Keratinocyte (primary cell): ENCODE results near the gene USP34. TPM values are rescaled to one million over a fixed set of nuclear protein-coding genes. Genes with fewer than 3 reads are reported as not detected.

Experiments
- DNase-seq: peaks from one replicate; pipeline ENCODE4 v3.0.0-alpha.2; 2011; ENCODE audit warnings: low read depth, missing footprints, low spot score
- FAIRE-seq: peaks from 2 replicates; lab custom pipeline; 2011; peaks lifted over from hg19 to GRCh38; lab: Jason Lieb, UNC
- H2AFZ ChIP-seq: 2 replicates; pipeline ENCODE4 v1.6.0; 2012; ENCODE audit warnings: low read length, control low read depth, inconsistent platforms; ENCODE audit not compliant: control insufficient read depth
- H3K27ac ChIP-seq: 2 replicates; pipeline ENCODE4 v1.5.1; 2011; ENCODE audit warnings: low read length; ENCODE audit not compliant: control insufficient read depth, insufficient read depth
- H3K27me3 ChIP-seq: 3 replicates; pipeline ENCODE4 v1.6.0; 2011; ENCODE audit warnings: low read length; ENCODE audit not compliant: control insufficient read depth, insufficient read depth; ENCODE audit errors: extremely low read depth
- H3K36me3 ChIP-seq, 2 experiments: 2 replicates in 1 of 2; 3 replicates in 1 of 2; pipeline ENCODE4 v1.5.1; 2011; ENCODE audit warnings: low read length in 2 of 2, mild to moderate bottlenecking in 1 of 2; ENCODE audit not compliant: control insufficient read depth in 2 of 2, insufficient read depth in 2 of 2; ENCODE audit errors: extremely low read depth in 1 of 2
- H3K4me1 ChIP-seq: 3 replicates; pipeline ENCODE4 v1.5.1; 2011; ENCODE audit warnings: low read length; ENCODE audit not compliant: control insufficient read depth, insufficient read depth; ENCODE audit errors: extremely low read depth
- H3K4me2 ChIP-seq: 3 replicates; pipeline ENCODE4 v1.6.0; 2011; ENCODE audit warnings: low read depth, low read length; ENCODE audit not compliant: control insufficient read depth, insufficient read depth; ENCODE audit errors: extremely low read depth
- H3K4me3 ChIP-seq, 3 experiments: fragments of 200-600 bp in 1 of 3; sonication (generic) in 1 of 3; 2 replicates in 2 of 3; 3 replicates in 1 of 3; pipeline ENCODE4 v1.5.1; 2011 to 2016; ENCODE audit warnings: low read length in 3 of 3, mild to moderate bottlenecking in 3 of 3, control low read depth in 2 of 3, inconsistent platforms in 1 of 3, low read depth in 1 of 3, mixed read lengths in 1 of 3, mixed run types in 1 of 3, moderate library complexity in 1 of 3; ENCODE audit not compliant: control insufficient read depth in 2 of 3, insufficient read depth in 2 of 3; ENCODE audit errors: extremely low read depth in 1 of 3
- H3K79me2 ChIP-seq: 2 replicates; pipeline ENCODE4 v1.6.0; 2012; ENCODE audit warnings: low read length; ENCODE audit not compliant: control insufficient read depth, insufficient read depth
- H3K9ac ChIP-seq: 3 replicates; pipeline ENCODE4 v1.6.0; 2011; ENCODE audit warnings: low read length; ENCODE audit not compliant: control insufficient read depth, insufficient read depth; ENCODE audit errors: extremely low read depth
- H3K9me1 ChIP-seq: 3 replicates; pipeline ENCODE4 v1.6.0; 2011; ENCODE audit warnings: low read length; ENCODE audit not compliant: control insufficient read depth, insufficient read depth; ENCODE audit errors: extremely low read depth
- H3K9me3 ChIP-seq: 2 replicates; pipeline ENCODE4 v1.5.1; 2012; ENCODE audit warnings: low read depth, low read length; ENCODE audit not compliant: control insufficient read depth
- H4K20me1 ChIP-seq: 3 replicates; pipeline ENCODE4 v1.6.0; 2011; ENCODE audit warnings: low read length; ENCODE audit not compliant: control insufficient read depth, insufficient read depth; ENCODE audit errors: extremely low read depth
- EZH2 ChIP-seq: IDR thresholded peaks from one replicate; pipeline ENCODE4 v1.6.1; 2012; ENCODE audit warnings: inconsistent platforms, mild to moderate bottlenecking, low read length, moderate library complexity
- dilution Hi-C: fragments of 300-500 bp; cut with MboI; formaldehyde crosslinking; loops from one replicate; pipeline ENCODE4 v1.7.0; 2020; ENCODE audit warnings: low sequenced_read_pairs; ENCODE audit not compliant: extremely low pct_ligation_motif_present
- polyA plus RNA-seq, 5 experiments: library from polyadenylated mRNA; depleted of rRNA in 3 of 5; stranded (reverse) in 3 of 5; stranded (forward) in 1 of 5; unstranded in 1 of 5; fragments of >200 nt; gene quantifications; 1 replicate in 1 of 5; 2 replicates in 3 of 5; 3 replicates in 1 of 5; pipeline versions ENCODE4 v1.2.1 to v1.2.3, GENCODE V29; 2011 to 2012; ENCODE audit warnings: missing spikeins in 2 of 5, low read depth in 1 of 5, low replicate concordance in 1 of 5
- TF ChIP-seq, protein P1 (sequence below), 3 experiments: IDR thresholded peaks in 1 of 3; conservative IDR thresholded peaks in 1 of 3; optimal IDR thresholded peaks in 1 of 3; 2 replicates in 2 of 3; 3 replicates in 1 of 3; pipeline versions ENCODE3 to v1.5.1; 2011; ENCODE audit warnings: low read length in 3 of 3, mild to moderate bottlenecking in 3 of 3, moderate library complexity in 2 of 3, control low read depth in 1 of 3, inconsistent platforms in 1 of 3; ENCODE audit not compliant: insufficient read depth in 2 of 3; ENCODE audit errors: extremely low read depth in 1 of 3

USP34 gene
- polyA plus RNA-seq, 1 donor (not counting 4 experiments of a cell fraction or from before 2014, with no cell fraction given), result 54.7 TPM

DNA sequence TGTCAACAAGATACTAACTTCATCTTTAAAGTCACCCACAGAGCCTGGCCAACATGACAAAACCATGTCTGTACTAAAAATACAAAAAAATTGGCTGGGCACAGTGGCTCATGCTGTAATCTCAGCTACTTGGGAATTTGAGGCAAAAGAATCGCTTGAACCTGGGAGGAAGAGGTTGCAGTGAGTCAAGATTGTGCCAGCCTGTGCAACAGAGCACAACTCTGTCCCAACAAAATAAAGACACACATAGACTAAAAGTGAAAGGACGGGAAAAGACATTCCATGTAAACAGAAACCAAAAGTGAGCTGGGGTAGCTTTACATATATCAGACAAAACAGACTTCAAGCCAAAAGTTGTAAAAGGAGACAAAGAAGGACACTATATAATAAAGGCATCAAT is 34.8 kb downstream of the USP34 start:
- Histone ChIP-seq H3K27ac (no peak overlapping the region), H3K9me1 (peaks cover 2% of the 10 kb centered on the region), H4K20me1 (peaks cover 27% of the 10 kb centered on the region), H3K9me3 (no peaks in the 10 kb centered on the region), H3K4me3 (no peak overlapping the region), H3K27me3 (no peaks in the 10 kb centered on the region), H2AFZ (no peak overlapping the region), H3K4me1 (no peaks in the 10 kb centered on the region), H3K4me2 (no peak overlapping the region), H3K36me3 (no peaks in the 10 kb centered on the region), H3K9ac (no peak overlapping the region), H3K79me2 (peaks cover 94% of the 10 kb centered on the region)
- DNase-seq (no peak), FAIRE-seq (no peak)
- dilution Hi-C loops, result no loop called here
- TF ChIP-seq, protein P1, sequence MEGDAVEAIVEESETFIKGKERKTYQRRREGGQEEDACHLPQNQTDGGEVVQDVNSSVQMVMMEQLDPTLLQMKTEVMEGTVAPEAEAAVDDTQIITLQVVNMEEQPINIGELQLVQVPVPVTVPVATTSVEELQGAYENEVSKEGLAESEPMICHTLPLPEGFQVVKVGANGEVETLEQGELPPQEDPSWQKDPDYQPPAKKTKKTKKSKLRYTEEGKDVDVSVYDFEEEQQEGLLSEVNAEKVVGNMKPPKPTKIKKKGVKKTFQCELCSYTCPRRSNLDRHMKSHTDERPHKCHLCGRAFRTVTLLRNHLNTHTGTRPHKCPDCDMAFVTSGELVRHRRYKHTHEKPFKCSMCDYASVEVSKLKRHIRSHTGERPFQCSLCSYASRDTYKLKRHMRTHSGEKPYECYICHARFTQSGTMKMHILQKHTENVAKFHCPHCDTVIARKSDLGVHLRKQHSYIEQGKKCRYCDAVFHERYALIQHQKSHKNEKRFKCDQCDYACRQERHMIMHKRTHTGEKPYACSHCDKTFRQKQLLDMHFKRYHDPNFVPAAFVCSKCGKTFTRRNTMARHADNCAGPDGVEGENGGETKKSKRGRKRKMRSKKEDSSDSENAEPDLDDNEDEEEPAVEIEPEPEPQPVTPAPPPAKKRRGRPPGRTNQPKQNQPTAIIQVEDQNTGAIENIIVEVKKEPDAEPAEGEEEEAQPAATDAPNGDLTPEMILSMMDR (optimal IDR thresholded peaks at IDR 0.05 in 1 of 3, IDR thresholded peaks at IDR 0.05 in 1 of 3, conservative IDR thresholded peaks at IDR 0.05 in 1 of 3; ENCODE audit: extremely low read depth in 1 of 3, insufficient read depth in 2 of 3, low read length in 3 of 3), result no peak
- TF ChIP-seq EZH2, result no peak

DNA sequence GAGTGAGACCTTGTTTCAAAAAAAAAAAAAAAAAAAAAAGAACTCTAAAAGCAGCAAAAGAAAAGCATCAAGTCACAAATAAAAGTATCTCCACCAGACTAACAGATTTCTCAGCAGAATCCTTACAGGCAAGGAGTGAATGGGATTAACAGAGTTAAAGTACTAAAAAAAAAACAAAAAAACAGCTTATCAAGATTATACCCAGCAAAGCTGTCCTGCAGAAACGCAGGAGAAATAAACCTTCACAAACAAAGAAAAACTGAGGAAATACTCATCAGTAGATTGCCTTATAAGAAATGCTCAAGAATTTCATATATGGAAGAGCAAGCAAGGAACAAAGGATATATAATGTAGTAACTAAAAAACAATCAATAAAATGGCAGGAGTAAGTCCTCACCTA is 35.6 kb downstream of the USP34 start:
- H4K20me1 ChIP-seq, result peaks cover 27% of the 10 kb centered on the region
- TF ChIP-seq, protein P1 (optimal IDR thresholded peaks at IDR 0.05 in 1 of 3, IDR thresholded peaks at IDR 0.05 in 1 of 3, conservative IDR thresholded peaks at IDR 0.05 in 1 of 3; ENCODE audit: extremely low read depth in 1 of 3, insufficient read depth in 2 of 3, low read length in 3 of 3), result no peak
- TF ChIP-seq EZH2, result no peak

More for the DNA sequence above, 35.6 kb downstream of the USP34 start:
- Histone ChIP-seq H2AFZ (no peak overlapping the region), H3K36me3 (no peaks in the 10 kb centered on the region), H3K9ac (no peak overlapping the region), H3K9me3 (no peaks in the 10 kb centered on the region), H3K79me2 (peaks cover 98% of the 10 kb centered on the region), H3K4me2 (no peak overlapping the region), H3K4me1 (no peaks in the 10 kb centered on the region), H3K27ac (no peak overlapping the region), H3K27me3 (no peaks in the 10 kb centered on the region), H3K4me3 (no peak overlapping the region), H3K9me1 (peaks cover 2% of the 10 kb centered on the region)
- FAIRE-seq, result no peak
- DNase-seq, result no peak
- dilution Hi-C loops, result no loop called here
